ENCODE measurements around the gene FAM151B. TPM values are rescaled to one million over a fixed set of nuclear protein-coding genes. Genes with fewer than 3 reads are reported as not detected.

The FAM151B gene
- total RNA-seq, 1 experiment from 2014 or later, result 0.72 TPM

- Histone ChIP-seq H3K4me1 (ENCODE audit: insufficient read depth, low read length) (no peaks in the 10 kb centered on the region), H2BK120ac (ENCODE audit: low read depth, low read length, poor library complexity, severe bottlenecking) (no peak overlapping the region), H2BK20ac (ENCODE audit: low read depth, low read length, poor library complexity, severe bottlenecking) (no peak overlapping the region), H3T11ph (ENCODE audit: low read length) (no peak overlapping the region), H3K9ac (ENCODE audit: extremely low read depth, insufficient read length, low read length) (no peak overlapping the region), H2BK15ac (ENCODE audit: low read depth, low read length) (no peak overlapping the region), H3K9me3 (ENCODE audit: control insufficient read depth, low read depth, low read length) (no peaks in the 10 kb centered on the region), H2AK5ac (ENCODE audit: insufficient read length, low read length) (no peak overlapping the region), H3K4ac (ENCODE audit: low read depth, low read length) (no peak overlapping the region), H2AFZ (ENCODE audit: low read length) (no peak overlapping the region), H4K91ac (ENCODE audit: insufficient read length, low read depth, low read length) (no peak overlapping the region), H3K79me1 (ENCODE audit: insufficient read depth, low read depth, low read length, poor library complexity, severe bottlenecking) (no peaks in the 10 kb centered on the region), H3K18ac (ENCODE audit: insufficient read length, low read depth, low read length) (no peak overlapping the region), H3K14ac (ENCODE audit: insufficient read depth, low read length) (no peak overlapping the region), H3K23ac (ENCODE audit: insufficient read length, low read depth, low read length) (no peak overlapping the region), H3K27ac (ENCODE audit: insufficient read length, low read depth, low read length) (no peak overlapping the region), H3K4me2 (ENCODE audit: insufficient read depth, insufficient read length, low read length) (no peak overlapping the region), H2BK12ac (ENCODE audit: insufficient read length, low read depth, low read length) (no peak overlapping the region), H3K23me2 (ENCODE audit: insufficient read length, low read depth, low read length, poor library complexity, severe bottlenecking) (no peaks in the 10 kb centered on the region), H4K20me1 (ENCODE audit: control insufficient read depth, insufficient read depth, insufficient read length) (no peaks in the 10 kb centered on the region), H4K5ac (ENCODE audit: insufficient read length, low read depth, low read length) (no peak overlapping the region), H4K8ac (replicated peaks; ENCODE audit: insufficient read length, low read depth, low read length) (no peak overlapping the region), H3K56ac (ENCODE audit: insufficient read length, low read depth, low read length) (no peak overlapping the region), H2BK5ac (ENCODE audit: insufficient read length, low read length) (no peak overlapping the region), H3K27me3 (ENCODE audit: insufficient read depth, low read length) (no peaks in the 10 kb centered on the region), H3K79me2 (ENCODE audit: insufficient read depth, low read length) (no peaks in the 10 kb centered on the region)
- DNase-seq, result no peak
- H3K36me3 Mint-ChIP-seq (ENCODE audit: insufficient read depth in 1 of 3, low read depth in 3 of 3), result no peaks in the 10 kb centered on the region
- TF ChIP-seq CTCF (conservative IDR thresholded peaks at IDR 0.05), result no peak
- WGBS (ENCODE audit: extremely low coverage, insufficient read length, low lambda C conversion rate), result no CpG with 5 or more reads among the region's 5 CpGs
- H3K9me3 Mint-ChIP-seq, result peaks cover 0 to 2% of the 10 kb centered on the region in 2 experiments; a peak in 1 of 5 replicates
- H3K27ac Mint-ChIP-seq, result no peak overlapping the region
- peaks cover 0 to 8% of the 10 kb centered on the region in 2 experiments; a peak in 1 of 4 replicates for H3K4me1 Mint-ChIP-seq
- H3K27me3 Mint-ChIP-seq (ENCODE audit: low read depth), result peaks cover 48% of the 10 kb centered on the region
- no peak overlapping the region for H3K4me3 Mint-ChIP-seq
These were observed 88.5 kb downstream of the FAM151B start for GRCh38 chr5:80576383-80576782.
